Myocyte (in vitro differentiated cells): ENCODE results near the gene RIOK1. TPM values are rescaled to one million over a fixed set of nuclear protein-coding genes. Genes with fewer than 3 reads are reported as not detected.
A peak's percentile ranks its signal among the peaks of the same experiment; 100 is the strongest.

Source experiments
- DNase-seq: peaks from one replicate; pipeline ENCODE4 v3.0.0-alpha.2; 2012; ENCODE audit warnings: low read depth
- total RNA-seq: library from RNA; depleted of rRNA; stranded (reverse); fragments of >200 nt; gene quantifications from 2 replicates; pipeline ENCODE4 v1.2.3, GENCODE V29; 2014

RIOK1 gene
- total RNA-seq, 1 donor from 2014 or later = 15.4 TPM

GRCh38 chr6:7406743-7407142 lies 17.1 kb downstream of the RIOK1 start:
- DNase-seq = no peak

- DNase-seq = no peak
Measured at GRCh38 chr6:7409740-7410139, 20.1 kb downstream of the RIOK1 start.

GRCh38 chr6:7410851-7411250 lies 21.2 kb downstream of the RIOK1 start:
- no peak for DNase-seq

- DNase-seq = no peak
Measured at GRCh38 chr6:7411328-7411727, 21.7 kb downstream of the RIOK1 start.

GRCh38 chr6:7413151-7413823 lies 23.7 kb downstream of the RIOK1 start:
- no peak for DNase-seq

- peak; percentile 19 for DNase-seq
Measured at GRCh38 chr6:7414811-7415210, 25.2 kb downstream of the RIOK1 start.

- no peak for DNase-seq
Measured at GRCh38 chr6:7417684-7418083, 28.1 kb downstream of the RIOK1 start.

GRCh38 chr6:7418238-7418905 lies 28.8 kb downstream of the RIOK1 start:
- no peak for DNase-seq

GRCh38 chr6:7419065-7419464 lies 29.5 kb downstream of the RIOK1 start:
- DNase-seq = no peak

GRCh38 chr6:7421066-7421465 lies 31.5 kb downstream of the RIOK1 start:
- DNase-seq = no peak

- no peak for DNase-seq
Measured at GRCh38 chr6:7424058-7424457, 34.5 kb downstream of the RIOK1 start.

GRCh38 chr6:7424967-7425807 lies 35.6 kb downstream of the RIOK1 start:
- DNase-seq = peak; percentile 57

- no peak for DNase-seq
Measured at GRCh38 chr6:7425808-7426190, 36.2 kb downstream of the RIOK1 start.

- DNase-seq = no peak
Measured at GRCh38 chr6:7426447-7427169, 37.0 kb downstream of the RIOK1 start.

GRCh38 chr6:7431313-7431673 lies 41.7 kb downstream of the RIOK1 start:
- DNase-seq = no peak

- DNase-seq = peak; percentile 74
Measured at GRCh38 chr6:7431674-7432390, 42.2 kb downstream of the RIOK1 start.

GRCh38 chr6:7432391-7433120 lies 42.9 kb downstream of the RIOK1 start:
- no peak for DNase-seq

GRCh38 chr6:7433121-7433617 lies 43.6 kb downstream of the RIOK1 start:
- DNase-seq = no peak

- no peak for DNase-seq
Measured at GRCh38 chr6:7434672-7435071, 45.1 kb downstream of the RIOK1 start.

- no peak for DNase-seq
Measured at GRCh38 chr6:7438011-7438410, 48.4 kb downstream of the RIOK1 start.
